Calu3 (cell line): Measurements from ENCODE around the gene ZNF568. TPM values are rescaled to one million over a fixed set of nuclear protein-coding genes. Genes with fewer than 3 reads are reported as not detected.

Source experiments
- BruUV-seq: library from RNA; stranded (reverse); fragments of 400-500 nt; replicated peaks from 2 replicates; lab custom pipeline; 2021; lab: Mats Ljungman, UMichigan
- CTCF ChIA-PET: fragments of 300-600 bp; sonication (Branson Sonifier 250); formaldehyde crosslinking; loops from one replicate; lab custom pipeline; 2022; ENCODE audit warnings: antibody characterized with exemption; lab: Charles Lee
- DNase-seq: peaks from one replicate; pipeline ENCODE4 v3.0.0; 2022
- H3K27ac Mint-ChIP-seq: one replicate; pipeline ENCODE4 v1.8.0; 2022; ENCODE audit warnings: mixed read lengths; ENCODE audit not compliant: unreplicated experiment
- H3K27me3 Mint-ChIP-seq: one replicate; pipeline ENCODE4 v1.8.0; 2022; ENCODE audit warnings: mixed read lengths; ENCODE audit not compliant: unreplicated experiment
- H3K36me3 Mint-ChIP-seq: one replicate; pipeline ENCODE4 v1.8.0; 2022; ENCODE audit warnings: mild to moderate bottlenecking, moderate library complexity, mixed read lengths; ENCODE audit not compliant: insufficient read depth, unreplicated experiment
- H3K4me1 Mint-ChIP-seq: one replicate; pipeline ENCODE4 v1.8.0; 2022; ENCODE audit warnings: mild to moderate bottlenecking, low read depth, mixed read lengths; ENCODE audit not compliant: unreplicated experiment
- H3K4me3 Mint-ChIP-seq: one replicate; pipeline ENCODE4 v1.8.0; 2022; ENCODE audit warnings: mild to moderate bottlenecking, low read depth, moderate library complexity, mixed read lengths; ENCODE audit not compliant: unreplicated experiment
- H3K9me3 Mint-ChIP-seq: one replicate; pipeline ENCODE4 v1.8.0; 2022; ENCODE audit warnings: low read depth, mixed read lengths; ENCODE audit not compliant: unreplicated experiment
- CTCF ChIP-seq: fragments of 200-600 bp; IDR thresholded peaks from one replicate; pipeline ENCODE4 v1.8.0; 2022; ENCODE audit warnings: antibody characterized with exemption; ENCODE audit not compliant: unreplicated experiment
- intact Hi-C: fragments of 100-400 bp; cut with micrococcal nuclease; formaldehyde crosslinking; loops from one replicate; pipeline ENCODE4 v1.10.0; 2022; ENCODE audit not compliant: unreplicated experiment
- total RNA-seq: library from RNA; stranded (reverse); gene quantifications from 2 replicates; pipeline ENCODE4 v1.2.3, GENCODE V29; 2022

Gene ZNF568
- total RNA-seq, 1 experiment from 2014 or later: 4.4 TPM

DNA sequence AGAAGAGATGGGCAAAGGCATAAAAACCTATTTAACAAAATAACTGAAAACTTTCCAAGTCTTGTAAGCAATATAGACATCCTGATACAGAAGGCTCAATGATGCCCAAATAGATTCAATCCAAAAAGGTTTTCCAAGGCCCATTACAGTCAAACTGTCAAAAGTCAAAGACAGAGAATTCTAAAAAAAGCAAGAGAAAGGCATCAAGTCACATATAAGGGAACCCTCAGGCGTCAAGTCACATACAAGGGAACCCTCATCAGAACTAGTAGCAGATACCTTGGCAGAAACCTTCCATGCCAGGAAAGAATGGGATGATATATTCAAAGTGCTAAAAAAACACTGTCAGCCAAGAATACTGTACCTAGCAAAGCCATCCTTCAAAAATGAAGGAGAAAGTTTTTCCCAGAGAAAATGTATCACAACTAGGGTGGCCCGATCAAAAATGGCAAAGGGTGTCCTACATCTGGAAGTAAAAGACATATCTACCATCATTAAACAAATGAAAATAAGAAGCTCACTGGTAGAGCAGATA lies 21.2 kb upstream of the ZNF568 start:
- Mint-ChIP-seq H3K27me3 (no peaks in the 10 kb centered on the region), H3K9me3 (peaks cover 38% of the 10 kb centered on the region), H3K4me3 (no peak overlapping the region), H3K36me3 (peaks cover 17% of the 10 kb centered on the region), H3K4me1 (no peaks in the 10 kb centered on the region), H3K27ac (no peak overlapping the region)
- no TSS peak for BruUV-seq
- no peak for DNase-seq
- CTCF ChIA-PET: no interaction called here
- intact Hi-C loops: no loop called here
- no peak for TF ChIP-seq CTCF

DNA sequence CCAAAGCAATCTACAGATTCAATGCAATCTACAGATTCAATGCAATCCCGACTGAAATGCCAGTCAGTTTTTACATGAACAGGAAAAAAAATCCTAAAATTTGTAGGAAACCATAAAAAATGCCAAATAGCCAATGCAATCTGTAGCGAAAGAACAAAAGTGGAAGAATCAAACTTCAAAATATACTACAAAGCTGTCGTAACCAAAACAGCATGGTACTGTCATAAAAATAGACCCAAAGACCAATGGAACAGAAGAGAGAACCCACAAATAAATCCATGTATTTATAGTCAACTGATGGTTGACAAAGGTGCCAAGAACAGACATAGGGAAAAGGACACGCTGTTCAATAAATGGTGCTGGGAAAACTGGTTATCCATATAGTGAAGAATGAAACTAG lies 17.7 kb upstream of the ZNF568 start:
- Mint-ChIP-seq H3K4me1 (no peaks in the 10 kb centered on the region), H3K27ac (no peak overlapping the region), H3K4me3 (no peak overlapping the region), H3K9me3 (peaks cover 30% of the 10 kb centered on the region), H3K36me3 (peaks cover 5% of the 10 kb centered on the region), H3K27me3 (no peaks in the 10 kb centered on the region)
- CTCF ChIA-PET: no interaction called here
- intact Hi-C loops: no loop called here
- no peak for TF ChIP-seq CTCF
- no peak for DNase-seq
- no TSS peak for BruUV-seq

GRCh38 chr19:36916991-36917390 lies 859 bp downstream of the ZNF568 start:
- H3K4me1 Mint-ChIP-seq: peaks cover 8% of the 10 kb centered on the region
- no peak for TF ChIP-seq CTCF
- H3K27ac Mint-ChIP-seq: peak overlapping the region; percentile 84
- peaks cover 18% of the 10 kb centered on the region for H3K36me3 Mint-ChIP-seq
- peaks cover 10% of the 10 kb centered on the region for H3K9me3 Mint-ChIP-seq
- BruUV-seq: no TSS peak
- CTCF ChIA-PET: no interaction called here
- peak overlapping the region; percentile 97 for H3K4me3 Mint-ChIP-seq
- H3K27me3 Mint-ChIP-seq: no peaks in the 10 kb centered on the region
- no peak for DNase-seq
- intact Hi-C loops: no loop called here

- intact Hi-C loops: no loop called here
- no peak for TF ChIP-seq CTCF
- Mint-ChIP-seq H3K4me1 (peaks cover 8% of the 10 kb centered on the region), H3K36me3 (peaks cover 18% of the 10 kb centered on the region), H3K4me3 (peak overlapping the region; percentile 20), H3K27ac (no peak overlapping the region), H3K27me3 (no peaks in the 10 kb centered on the region), H3K9me3 (peaks cover 13% of the 10 kb centered on the region)
- BruUV-seq: no TSS peak
- CTCF ChIA-PET: no interaction called here
- DNase-seq: no peak
Observed at GRCh38 chr19:36918090-36918489, 2.0 kb downstream of the ZNF568 start.
